IMR-90 (cell line): ENCODE results near the gene CDHR2.

Experiments
- BHLHE40 ChIP-seq: fragments of 150-350 bp; IDR thresholded peaks from 2 replicates; pipeline ENCODE4 v1.6.1; 2016; ENCODE audit warnings: mild to moderate bottlenecking, low read depth, low read length
- CHD1 ChIP-seq: IDR thresholded peaks from 2 replicates; pipeline ENCODE4 v1.6.1; 2012; ENCODE audit warnings: low read depth, low read length, improper control_type of control experiment
- FOS ChIP-seq: fragments of 150-350 bp; IDR thresholded peaks from 2 replicates; pipeline ENCODE4 v1.6.1; 2016; ENCODE audit warnings: low read depth, low read length
- MXI1 ChIP-seq: IDR thresholded peaks from 2 replicates; pipeline ENCODE4 v1.6.1; 2012; ENCODE audit warnings: low read depth, mild to moderate bottlenecking, low read length, moderate library complexity, borderline replicate concordance
- POLR2A ChIP-seq: IDR thresholded peaks from 2 replicates; pipeline ENCODE4 v1.6.1; 2012; ENCODE audit warnings: mild to moderate bottlenecking, low read depth, low read length
- RFX5 ChIP-seq: IDR thresholded peaks from 2 replicates; pipeline ENCODE4 v1.8.0; 2012; ENCODE audit warnings: low read depth, mild to moderate bottlenecking, low read length, moderate library complexity
- TF ChIP-seq, protein P1 (sequence below): conservative IDR thresholded peaks from 2 replicates; pipeline ENCODE4 v1.5.1; 2012; ENCODE audit warnings: mild to moderate bottlenecking, low read depth, low read length, improper control_type of control experiment

GRCh38 chr5:176552332-176552869 lies 3.3 kb downstream of the CDHR2 start:
- no peak for TF ChIP-seq POLR2A
- TF ChIP-seq, protein P1, sequence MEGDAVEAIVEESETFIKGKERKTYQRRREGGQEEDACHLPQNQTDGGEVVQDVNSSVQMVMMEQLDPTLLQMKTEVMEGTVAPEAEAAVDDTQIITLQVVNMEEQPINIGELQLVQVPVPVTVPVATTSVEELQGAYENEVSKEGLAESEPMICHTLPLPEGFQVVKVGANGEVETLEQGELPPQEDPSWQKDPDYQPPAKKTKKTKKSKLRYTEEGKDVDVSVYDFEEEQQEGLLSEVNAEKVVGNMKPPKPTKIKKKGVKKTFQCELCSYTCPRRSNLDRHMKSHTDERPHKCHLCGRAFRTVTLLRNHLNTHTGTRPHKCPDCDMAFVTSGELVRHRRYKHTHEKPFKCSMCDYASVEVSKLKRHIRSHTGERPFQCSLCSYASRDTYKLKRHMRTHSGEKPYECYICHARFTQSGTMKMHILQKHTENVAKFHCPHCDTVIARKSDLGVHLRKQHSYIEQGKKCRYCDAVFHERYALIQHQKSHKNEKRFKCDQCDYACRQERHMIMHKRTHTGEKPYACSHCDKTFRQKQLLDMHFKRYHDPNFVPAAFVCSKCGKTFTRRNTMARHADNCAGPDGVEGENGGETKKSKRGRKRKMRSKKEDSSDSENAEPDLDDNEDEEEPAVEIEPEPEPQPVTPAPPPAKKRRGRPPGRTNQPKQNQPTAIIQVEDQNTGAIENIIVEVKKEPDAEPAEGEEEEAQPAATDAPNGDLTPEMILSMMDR = no peak
- TF ChIP-seq MXI1 = no peak
- TF ChIP-seq FOS = no peak
- TF ChIP-seq RFX5 = no peak
- no peak for TF ChIP-seq CHD1
- no peak for TF ChIP-seq BHLHE40
